GM13976 (cell line): ENCODE results near the gene SEC22C.
"Not testable (repeated sequence)": the region's sequence is repeated elsewhere in the genome, so short reads cannot be mapped to it uniquely, and the experiment has no call there.

Source experiments
- DNase-seq: peaks from one replicate; pipeline ENCODE4 v3.0.0; 2012; ENCODE audit warnings: low spot score
- in situ Hi-C: fragments of 300-500 bp; cut with MboI; formaldehyde crosslinking; loops from one replicate; pipeline ENCODE4 v1.12.0; 2022; ENCODE audit warnings: low sequenced_read_pairs, mixed read lengths, inconsistent platforms; ENCODE audit not compliant: unreplicated experiment
- TF ChIP-seq, protein P1 (sequence below): IDR thresholded peaks from 2 replicates; pipeline ENCODE4 v1.5.1; 2012; ENCODE audit warnings: borderline replicate concordance, mild to moderate bottlenecking; ENCODE audit not compliant: insufficient read depth; ENCODE audit errors: extremely low read depth, missing control alignments, control extremely low read depth

The SEC22C gene

DNA sequence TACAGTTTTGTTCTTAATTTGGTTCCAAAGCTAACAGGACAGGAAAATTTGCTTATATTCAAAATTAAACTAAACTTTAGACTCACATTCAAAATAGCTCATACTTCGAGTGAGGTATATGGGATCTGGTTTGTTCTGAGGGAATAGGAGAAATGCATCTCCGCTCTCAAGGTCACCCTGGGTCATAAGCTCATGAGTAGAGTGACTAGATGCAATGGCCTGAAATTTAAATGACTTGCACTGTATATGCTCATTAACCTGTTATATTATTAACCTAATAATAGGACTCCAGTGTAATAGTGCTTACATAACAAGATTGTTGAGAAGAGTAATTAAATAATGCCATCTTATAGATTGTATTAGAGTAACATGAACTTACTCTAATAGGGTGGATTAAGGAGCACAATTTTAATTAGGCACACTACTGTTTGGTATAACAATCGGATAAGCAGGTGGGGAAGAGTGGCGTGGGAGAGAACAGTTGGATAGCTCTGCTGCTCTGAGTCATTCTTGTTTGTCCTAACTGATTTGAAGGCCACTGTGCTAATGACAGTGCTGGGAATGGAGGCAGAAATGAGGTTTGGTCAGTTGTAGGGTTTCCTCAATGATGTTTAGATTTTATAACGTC lies 23.9 kb upstream of the SEC22C start:
- DNase-seq = no peak
- TF ChIP-seq, protein P1, sequence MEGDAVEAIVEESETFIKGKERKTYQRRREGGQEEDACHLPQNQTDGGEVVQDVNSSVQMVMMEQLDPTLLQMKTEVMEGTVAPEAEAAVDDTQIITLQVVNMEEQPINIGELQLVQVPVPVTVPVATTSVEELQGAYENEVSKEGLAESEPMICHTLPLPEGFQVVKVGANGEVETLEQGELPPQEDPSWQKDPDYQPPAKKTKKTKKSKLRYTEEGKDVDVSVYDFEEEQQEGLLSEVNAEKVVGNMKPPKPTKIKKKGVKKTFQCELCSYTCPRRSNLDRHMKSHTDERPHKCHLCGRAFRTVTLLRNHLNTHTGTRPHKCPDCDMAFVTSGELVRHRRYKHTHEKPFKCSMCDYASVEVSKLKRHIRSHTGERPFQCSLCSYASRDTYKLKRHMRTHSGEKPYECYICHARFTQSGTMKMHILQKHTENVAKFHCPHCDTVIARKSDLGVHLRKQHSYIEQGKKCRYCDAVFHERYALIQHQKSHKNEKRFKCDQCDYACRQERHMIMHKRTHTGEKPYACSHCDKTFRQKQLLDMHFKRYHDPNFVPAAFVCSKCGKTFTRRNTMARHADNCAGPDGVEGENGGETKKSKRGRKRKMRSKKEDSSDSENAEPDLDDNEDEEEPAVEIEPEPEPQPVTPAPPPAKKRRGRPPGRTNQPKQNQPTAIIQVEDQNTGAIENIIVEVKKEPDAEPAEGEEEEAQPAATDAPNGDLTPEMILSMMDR = no peak
- in situ Hi-C loops = no loop called here

DNA sequence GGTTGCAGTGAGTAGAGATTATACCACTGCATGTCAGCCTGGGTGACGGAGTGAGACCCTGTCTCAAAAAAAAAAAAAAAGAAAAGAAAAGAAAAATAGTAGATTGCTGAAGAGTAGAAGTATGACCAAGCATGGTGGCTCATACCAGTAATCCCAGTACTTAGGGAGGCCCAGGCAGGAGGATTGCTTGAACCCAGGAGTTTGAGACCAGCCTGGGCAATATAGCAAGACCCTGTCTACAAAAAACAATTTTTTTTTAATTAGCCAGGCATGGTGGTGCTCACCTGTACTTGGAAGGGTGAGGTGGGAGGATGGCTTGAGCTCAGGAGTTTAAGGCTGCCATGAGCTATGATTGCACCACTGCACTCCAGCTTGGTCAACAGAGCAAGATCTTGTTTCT lies 21.2 kb upstream of the SEC22C start:
- in situ Hi-C loops = no loop called here
- TF ChIP-seq, protein P1 = no peak
- no peak for DNase-seq

DNA sequence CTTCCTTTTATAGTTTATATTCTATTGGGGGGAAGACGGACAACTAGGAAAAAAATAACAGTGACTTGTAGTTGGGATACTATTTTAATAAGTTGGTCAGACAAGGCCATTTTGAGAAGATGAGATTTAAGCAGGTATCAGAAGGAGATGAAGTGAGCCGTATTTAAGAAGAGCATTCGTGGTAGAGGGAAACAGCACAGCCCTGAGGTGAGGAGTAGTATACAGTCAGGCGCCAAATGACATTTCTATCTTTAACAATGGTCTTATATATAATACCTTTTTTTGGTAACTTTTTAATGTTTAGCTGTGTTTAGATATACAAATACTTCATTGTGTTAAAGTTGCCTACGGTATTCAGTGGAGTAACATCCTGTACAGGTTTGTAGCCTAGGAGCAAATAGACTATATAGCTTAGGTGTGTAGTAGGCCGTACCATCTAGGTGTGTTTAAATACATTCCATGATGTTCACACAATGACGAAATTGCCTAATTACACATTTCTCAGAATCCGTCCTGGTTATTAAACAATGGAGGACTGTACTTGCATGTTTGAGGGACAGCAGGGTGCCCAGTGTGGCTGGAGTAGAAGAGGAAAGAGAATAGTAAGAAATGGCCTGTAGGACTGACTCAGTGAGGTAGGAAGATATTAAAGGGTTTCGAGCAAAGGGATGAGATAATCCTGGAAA lies 20.3 kb upstream of the SEC22C start:
- in situ Hi-C loops = no loop called here
- no peak for DNase-seq
- TF ChIP-seq, protein P1 = no peak

DNA sequence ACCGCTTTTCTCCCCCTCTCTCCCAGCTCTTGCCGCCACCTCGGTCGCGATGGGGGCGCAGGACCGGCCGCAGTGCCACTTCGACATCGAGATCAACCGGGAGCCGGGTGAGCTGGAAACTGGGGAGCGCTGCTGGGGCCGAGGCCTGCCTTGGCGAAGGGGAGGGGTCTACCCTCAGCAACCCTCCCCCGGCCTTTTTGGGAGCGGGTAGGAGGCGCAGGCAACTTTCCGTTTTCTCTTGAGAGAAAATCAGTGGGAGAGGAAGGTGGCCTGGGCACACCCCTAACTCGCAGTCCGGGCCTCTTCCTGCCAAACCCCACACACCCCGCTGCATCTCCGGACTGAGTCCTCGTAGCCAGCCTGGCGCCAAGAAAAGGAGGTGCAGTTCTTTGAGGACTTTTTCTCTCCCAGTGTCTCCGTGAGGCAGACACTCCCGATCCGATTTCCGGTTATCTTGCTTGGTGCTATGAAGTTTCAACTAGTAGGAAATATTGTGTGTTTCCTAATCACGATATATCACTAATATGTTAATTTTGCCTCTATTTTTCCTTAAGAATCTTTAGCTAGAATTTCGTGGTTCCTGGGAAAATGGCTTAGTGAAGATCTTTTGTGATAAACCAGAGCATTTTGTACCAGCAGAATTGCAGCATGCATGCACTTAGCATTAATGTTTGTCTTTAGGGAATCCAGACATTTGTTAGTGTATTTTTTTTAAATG lies 19.4 kb upstream of the SEC22C start:
- in situ Hi-C loops = no loop called here
- peak; percentile 43 for DNase-seq
- TF ChIP-seq, protein P1 = no peak

DNA sequence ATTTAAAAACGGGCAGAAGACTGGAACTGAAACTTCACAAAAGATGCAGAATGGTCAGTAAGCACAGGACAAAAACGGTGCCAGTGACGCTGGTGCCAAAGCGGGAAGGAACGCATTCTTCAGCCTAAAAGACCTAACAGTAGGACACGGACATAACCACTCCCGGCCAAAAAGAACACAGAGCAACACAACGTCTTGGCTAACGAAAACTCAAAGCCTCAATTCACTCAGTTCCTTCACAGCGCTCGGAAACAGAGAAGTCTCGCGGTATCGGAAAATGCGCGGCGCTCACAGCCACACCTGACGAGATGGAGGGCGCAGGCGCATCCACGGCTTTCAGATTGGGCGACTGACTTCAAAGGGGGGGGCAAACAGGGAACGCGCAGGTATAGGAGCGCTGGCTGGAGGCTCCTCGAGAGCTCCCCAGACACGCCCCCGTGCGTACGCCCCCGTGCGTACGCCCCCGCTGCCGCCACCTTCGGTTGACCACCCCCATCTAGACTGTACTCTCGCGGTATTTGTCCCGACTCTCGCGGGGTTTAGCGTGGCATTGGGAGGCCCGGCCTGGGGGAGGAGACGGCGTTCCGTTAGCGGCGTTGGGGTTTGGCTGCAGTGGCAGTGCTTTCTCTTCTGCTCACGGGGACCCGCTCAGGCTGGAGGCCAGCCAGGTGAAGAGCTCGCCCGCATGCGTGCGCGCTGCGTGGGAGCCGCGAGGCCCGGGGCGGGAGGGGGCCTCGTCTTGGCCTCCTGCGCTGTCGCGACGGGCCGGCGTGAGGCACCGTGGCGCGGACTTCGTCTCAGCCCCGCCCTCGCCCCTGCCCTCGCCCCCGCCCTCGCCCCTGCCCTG lies 18.6 kb upstream of the SEC22C start, which contains the start of gene NKTR:
Gene NKTR, plus strand, starts transcription at position 576 of the 847 bp plus-strand sequence. CDS start 321 bp downstream, outside the sequence.
- in situ Hi-C loops = no loop called here
- TF ChIP-seq, protein P1 = no peak
- peak; percentile 93 for DNase-seq

DNA sequence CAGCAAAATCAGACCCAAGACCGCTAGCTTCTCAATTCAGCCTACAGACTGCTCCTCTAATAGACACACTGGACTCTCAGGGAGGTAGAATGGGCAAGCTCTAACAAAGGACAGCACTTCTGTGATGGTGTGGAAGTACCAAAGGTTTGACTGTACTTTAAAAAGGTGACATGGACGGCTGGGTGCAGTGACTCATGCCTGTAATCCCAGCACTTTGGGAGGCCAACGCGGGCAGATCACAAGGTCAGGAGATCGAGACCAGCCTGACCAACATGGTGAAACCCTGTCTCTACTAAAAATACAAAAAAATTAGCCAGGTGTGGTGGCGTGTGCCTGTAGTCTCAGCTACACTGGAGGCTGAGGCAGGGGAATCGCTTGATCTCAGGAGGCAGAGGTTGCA lies 15.3 kb upstream of the SEC22C start:
- DNase-seq, in situ Hi-C loops: not testable (repeated sequence)
